Keratinocyte (primary cell): ENCODE data around the gene MRC2. TPM values are rescaled to one million over a fixed set of nuclear protein-coding genes. Genes with fewer than 3 reads are reported as not detected.

Experiments
- DNase-seq: peaks from one replicate; pipeline ENCODE4 v3.0.0-alpha.2; 2011; ENCODE audit warnings: low read depth, missing footprints, low spot score
- FAIRE-seq: peaks from 2 replicates; lab custom pipeline; 2011; peaks lifted over from hg19 to GRCh38; lab: Jason Lieb, UNC
- H2AFZ ChIP-seq: 2 replicates; pipeline ENCODE4 v1.6.0; 2012; ENCODE audit warnings: low read length, control low read depth, inconsistent platforms; ENCODE audit not compliant: control insufficient read depth
- H3K27ac ChIP-seq: 2 replicates; pipeline ENCODE4 v1.5.1; 2011; ENCODE audit warnings: low read length; ENCODE audit not compliant: control insufficient read depth, insufficient read depth
- H3K27me3 ChIP-seq: 3 replicates; pipeline ENCODE4 v1.6.0; 2011; ENCODE audit warnings: low read length; ENCODE audit not compliant: control insufficient read depth, insufficient read depth; ENCODE audit errors: extremely low read depth
- H3K36me3 ChIP-seq, 2 experiments: 2 replicates in 1 of 2; 3 replicates in 1 of 2; pipeline ENCODE4 v1.5.1; 2011; ENCODE audit warnings: low read length in 2 of 2, mild to moderate bottlenecking in 1 of 2; ENCODE audit not compliant: control insufficient read depth in 2 of 2, insufficient read depth in 2 of 2; ENCODE audit errors: extremely low read depth in 1 of 2
- H3K4me1 ChIP-seq: 3 replicates; pipeline ENCODE4 v1.5.1; 2011; ENCODE audit warnings: low read length; ENCODE audit not compliant: control insufficient read depth, insufficient read depth; ENCODE audit errors: extremely low read depth
- H3K4me2 ChIP-seq: 3 replicates; pipeline ENCODE4 v1.6.0; 2011; ENCODE audit warnings: low read depth, low read length; ENCODE audit not compliant: control insufficient read depth, insufficient read depth; ENCODE audit errors: extremely low read depth
- H3K4me3 ChIP-seq, 3 experiments: fragments of 200-600 bp in 1 of 3; sonication (generic) in 1 of 3; 2 replicates in 2 of 3; 3 replicates in 1 of 3; pipeline ENCODE4 v1.5.1; 2011 to 2016; ENCODE audit warnings: low read length in 3 of 3, mild to moderate bottlenecking in 3 of 3, control low read depth in 2 of 3, inconsistent platforms in 1 of 3, low read depth in 1 of 3, mixed read lengths in 1 of 3, mixed run types in 1 of 3, moderate library complexity in 1 of 3; ENCODE audit not compliant: control insufficient read depth in 2 of 3, insufficient read depth in 2 of 3; ENCODE audit errors: extremely low read depth in 1 of 3
- H3K79me2 ChIP-seq: 2 replicates; pipeline ENCODE4 v1.6.0; 2012; ENCODE audit warnings: low read length; ENCODE audit not compliant: control insufficient read depth, insufficient read depth
- H3K9ac ChIP-seq: 3 replicates; pipeline ENCODE4 v1.6.0; 2011; ENCODE audit warnings: low read length; ENCODE audit not compliant: control insufficient read depth, insufficient read depth; ENCODE audit errors: extremely low read depth
- H3K9me1 ChIP-seq: 3 replicates; pipeline ENCODE4 v1.6.0; 2011; ENCODE audit warnings: low read length; ENCODE audit not compliant: control insufficient read depth, insufficient read depth; ENCODE audit errors: extremely low read depth
- H3K9me3 ChIP-seq: 2 replicates; pipeline ENCODE4 v1.5.1; 2012; ENCODE audit warnings: low read depth, low read length; ENCODE audit not compliant: control insufficient read depth
- H4K20me1 ChIP-seq: 3 replicates; pipeline ENCODE4 v1.6.0; 2011; ENCODE audit warnings: low read length; ENCODE audit not compliant: control insufficient read depth, insufficient read depth; ENCODE audit errors: extremely low read depth
- EZH2 ChIP-seq: IDR thresholded peaks from one replicate; pipeline ENCODE4 v1.6.1; 2012; ENCODE audit warnings: inconsistent platforms, mild to moderate bottlenecking, low read length, moderate library complexity
- dilution Hi-C: fragments of 300-500 bp; cut with MboI; formaldehyde crosslinking; loops from one replicate; pipeline ENCODE4 v1.7.0; 2020; ENCODE audit warnings: low sequenced_read_pairs; ENCODE audit not compliant: extremely low pct_ligation_motif_present
- polyA plus RNA-seq, 5 experiments: library from polyadenylated mRNA; depleted of rRNA in 3 of 5; stranded (reverse) in 3 of 5; stranded (forward) in 1 of 5; unstranded in 1 of 5; fragments of >200 nt; gene quantifications; 1 replicate in 1 of 5; 2 replicates in 3 of 5; 3 replicates in 1 of 5; pipeline versions ENCODE4 v1.2.1 to v1.2.3, GENCODE V29; 2011 to 2012; ENCODE audit warnings: missing spikeins in 2 of 5, low read depth in 1 of 5, low replicate concordance in 1 of 5
- TF ChIP-seq, protein P1 (sequence below), 3 experiments: IDR thresholded peaks in 1 of 3; conservative IDR thresholded peaks in 1 of 3; optimal IDR thresholded peaks in 1 of 3; 2 replicates in 2 of 3; 3 replicates in 1 of 3; pipeline versions ENCODE3 to v1.5.1; 2011; ENCODE audit warnings: low read length in 3 of 3, mild to moderate bottlenecking in 3 of 3, moderate library complexity in 2 of 3, control low read depth in 1 of 3, inconsistent platforms in 1 of 3; ENCODE audit not compliant: insufficient read depth in 2 of 3; ENCODE audit errors: extremely low read depth in 1 of 3

MRC2 gene
- polyA plus RNA-seq, 1 donor (not counting 4 experiments of a cell fraction or from before 2014, with no cell fraction given) = 14.0 TPM

DNA sequence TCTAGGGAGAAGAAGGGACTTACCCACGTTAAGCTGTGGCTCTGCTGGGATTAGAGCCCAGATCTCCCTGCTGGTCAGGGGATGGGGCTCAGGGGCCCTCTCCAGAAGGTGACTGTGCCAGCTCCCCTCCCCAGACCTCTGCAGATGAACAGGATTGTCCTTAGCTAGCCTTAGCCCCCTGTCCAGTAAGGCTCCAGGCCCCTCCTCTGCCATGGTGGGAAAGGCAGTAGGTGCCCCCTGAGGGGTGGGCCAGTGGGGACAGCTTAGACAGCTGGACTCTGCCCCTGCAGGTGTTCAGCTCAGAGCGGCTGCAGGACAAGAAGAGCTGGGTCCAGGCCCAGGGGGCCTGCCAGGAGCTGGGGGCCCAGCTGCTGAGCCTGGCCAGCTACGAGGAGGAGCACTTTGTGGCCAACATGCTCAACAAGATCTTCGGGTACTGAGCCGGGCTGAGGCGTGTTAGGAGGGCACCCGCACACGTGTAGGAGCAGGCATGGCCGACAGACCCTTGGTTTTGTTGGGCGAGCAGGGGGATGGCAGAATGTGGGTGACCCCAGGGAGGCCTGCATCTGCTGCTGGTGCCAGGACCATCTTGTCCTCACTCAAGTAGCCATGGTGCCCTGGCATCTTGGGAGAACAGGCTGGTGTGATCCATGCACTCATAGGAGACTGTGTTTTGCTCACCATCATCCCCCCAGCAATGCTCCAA is 50.9 kb downstream of the MRC2 start:
- Histone ChIP-seq H3K79me2 (no peaks in the 10 kb centered on the region), H2AFZ (no peak overlapping the region), H3K27ac (no peak overlapping the region), H3K4me2 (no peak overlapping the region), H3K9ac (no peak overlapping the region), H3K36me3 (peaks cover 11 to 15% of the 10 kb centered on the region in 2 experiments), H3K4me1 (peaks cover 16% of the 10 kb centered on the region), H3K9me1 (peaks cover 4% of the 10 kb centered on the region), H3K4me3 (no peak overlapping the region), H3K9me3 (no peaks in the 10 kb centered on the region), H3K27me3 (no peaks in the 10 kb centered on the region), H4K20me1 (no peaks in the 10 kb centered on the region)
- no peak for TF ChIP-seq EZH2
- TF ChIP-seq, protein P1, sequence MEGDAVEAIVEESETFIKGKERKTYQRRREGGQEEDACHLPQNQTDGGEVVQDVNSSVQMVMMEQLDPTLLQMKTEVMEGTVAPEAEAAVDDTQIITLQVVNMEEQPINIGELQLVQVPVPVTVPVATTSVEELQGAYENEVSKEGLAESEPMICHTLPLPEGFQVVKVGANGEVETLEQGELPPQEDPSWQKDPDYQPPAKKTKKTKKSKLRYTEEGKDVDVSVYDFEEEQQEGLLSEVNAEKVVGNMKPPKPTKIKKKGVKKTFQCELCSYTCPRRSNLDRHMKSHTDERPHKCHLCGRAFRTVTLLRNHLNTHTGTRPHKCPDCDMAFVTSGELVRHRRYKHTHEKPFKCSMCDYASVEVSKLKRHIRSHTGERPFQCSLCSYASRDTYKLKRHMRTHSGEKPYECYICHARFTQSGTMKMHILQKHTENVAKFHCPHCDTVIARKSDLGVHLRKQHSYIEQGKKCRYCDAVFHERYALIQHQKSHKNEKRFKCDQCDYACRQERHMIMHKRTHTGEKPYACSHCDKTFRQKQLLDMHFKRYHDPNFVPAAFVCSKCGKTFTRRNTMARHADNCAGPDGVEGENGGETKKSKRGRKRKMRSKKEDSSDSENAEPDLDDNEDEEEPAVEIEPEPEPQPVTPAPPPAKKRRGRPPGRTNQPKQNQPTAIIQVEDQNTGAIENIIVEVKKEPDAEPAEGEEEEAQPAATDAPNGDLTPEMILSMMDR (optimal IDR thresholded peaks at IDR 0.05 in 1 of 3, IDR thresholded peaks at IDR 0.05 in 1 of 3, conservative IDR thresholded peaks at IDR 0.05 in 1 of 3; ENCODE audit: extremely low read depth in 1 of 3, insufficient read depth in 2 of 3, low read length in 3 of 3) = no peak
- dilution Hi-C loops = no loop called here
- no peak for DNase-seq
- no peak for FAIRE-seq

DNA sequence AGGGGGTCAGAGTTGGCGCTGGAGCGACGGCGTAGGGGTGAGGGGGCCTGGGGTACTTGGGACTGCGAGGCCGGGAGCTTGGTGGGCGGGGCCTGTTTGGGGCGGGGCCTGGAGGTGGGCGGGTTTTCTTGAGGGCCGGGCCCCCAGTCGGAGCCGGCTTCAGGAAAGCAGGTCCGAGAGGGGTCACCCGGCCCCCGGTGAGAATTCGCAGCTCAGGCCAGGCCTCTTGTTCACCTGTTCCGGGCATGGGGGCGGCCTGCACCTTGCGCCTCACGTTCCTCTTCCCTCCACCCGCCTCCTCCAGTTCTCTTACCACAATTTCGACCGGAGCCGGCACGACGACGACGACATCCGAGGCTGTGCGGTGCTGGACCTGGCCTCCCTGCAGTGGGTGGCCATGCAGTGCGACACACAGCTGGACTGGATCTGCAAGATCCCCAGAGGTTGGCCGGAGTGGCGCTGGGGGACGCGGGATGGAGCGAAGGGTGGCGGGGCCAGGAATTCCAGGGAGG is 52.5 kb downstream of the MRC2 start:
- Histone ChIP-seq H3K4me2 (no peak overlapping the region), H3K27me3 (no peaks in the 10 kb centered on the region), H3K9ac (no peak overlapping the region), H3K9me3 (no peaks in the 10 kb centered on the region), H3K79me2 (no peaks in the 10 kb centered on the region), H3K27ac (no peak overlapping the region), H3K36me3 (peaks cover 9 to 19% of the 10 kb centered on the region in 2 experiments), H4K20me1 (no peaks in the 10 kb centered on the region), H2AFZ (no peak overlapping the region), H3K4me1 (peaks cover 16% of the 10 kb centered on the region), H3K4me3 (no peak overlapping the region), H3K9me1 (peaks cover 4% of the 10 kb centered on the region)
- no peak for DNase-seq
- dilution Hi-C loops = no loop called here
- FAIRE-seq = no peak
- no peak for TF ChIP-seq EZH2
- TF ChIP-seq, protein P1 (optimal IDR thresholded peaks at IDR 0.05 in 1 of 3, IDR thresholded peaks at IDR 0.05 in 1 of 3, conservative IDR thresholded peaks at IDR 0.05 in 1 of 3; ENCODE audit: extremely low read depth in 1 of 3, insufficient read depth in 2 of 3, low read length in 3 of 3) = no peak
